HCT116 (cell line): ENCODE measurements around the gene CYRIA.

Source experiments
- CTCF ChIP-seq, 3 experiments: fragments of 200-600 bp in 1 of 3; sonication (generic) in 1 of 3; IDR thresholded peaks in 2 of 3; conservative IDR thresholded peaks in 1 of 3; 2 replicates each; pipeline ENCODE4 v1.5.1; 2012 to 2017; ENCODE audit warnings: low read depth in 2 of 3, low read length in 2 of 3, antibody characterized with exemption in 1 of 3, borderline replicate concordance in 1 of 3, control low read depth in 1 of 3, mild to moderate bottlenecking in 1 of 3, mixed read lengths in 1 of 3, mixed run types in 1 of 3, moderate library complexity in 1 of 3; ENCODE audit not compliant: insufficient read depth in 1 of 3
- POLR2A ChIP-seq: IDR thresholded peaks from 2 replicates; pipeline ENCODE4 v1.7.0; 2011; ENCODE audit warnings: borderline replicate concordance; ENCODE audit not compliant: insufficient read depth, insufficient read length; ENCODE audit errors: extremely low read depth
- POLR2AphosphoS5 ChIP-seq: IDR thresholded peaks from 2 replicates; pipeline ENCODE4 v1.6.1; 2011; ENCODE audit warnings: mild to moderate bottlenecking, low read depth, low read length, moderate library complexity
- TCF7L2 ChIP-seq: IDR thresholded peaks from 2 replicates; pipeline ENCODE4 v1.7.0; 2011; ENCODE audit warnings: borderline replicate concordance, inconsistent platforms; ENCODE audit not compliant: insufficient read depth, insufficient read length; ENCODE audit errors: extremely low read depth

- no peak for TF ChIP-seq CTCF (IDR thresholded peaks at IDR 0.05 in 2 of 3, conservative IDR thresholded peaks at IDR 0.05 in 1 of 3; ENCODE audit: borderline replicate concordance in 1 of 3, insufficient read depth in 1 of 3, low read depth in 2 of 3, low read length in 2 of 3)
- no peak for TF ChIP-seq TCF7L2
- TF ChIP-seq POLR2AphosphoS5, result no peak
- no peak for TF ChIP-seq POLR2A
Observed at GRCh38 chr2:16643099-16643498, 22.5 kb downstream of the CYRIA start.
